Measurements from ENCODE around the gene SYNE3.

DNA sequence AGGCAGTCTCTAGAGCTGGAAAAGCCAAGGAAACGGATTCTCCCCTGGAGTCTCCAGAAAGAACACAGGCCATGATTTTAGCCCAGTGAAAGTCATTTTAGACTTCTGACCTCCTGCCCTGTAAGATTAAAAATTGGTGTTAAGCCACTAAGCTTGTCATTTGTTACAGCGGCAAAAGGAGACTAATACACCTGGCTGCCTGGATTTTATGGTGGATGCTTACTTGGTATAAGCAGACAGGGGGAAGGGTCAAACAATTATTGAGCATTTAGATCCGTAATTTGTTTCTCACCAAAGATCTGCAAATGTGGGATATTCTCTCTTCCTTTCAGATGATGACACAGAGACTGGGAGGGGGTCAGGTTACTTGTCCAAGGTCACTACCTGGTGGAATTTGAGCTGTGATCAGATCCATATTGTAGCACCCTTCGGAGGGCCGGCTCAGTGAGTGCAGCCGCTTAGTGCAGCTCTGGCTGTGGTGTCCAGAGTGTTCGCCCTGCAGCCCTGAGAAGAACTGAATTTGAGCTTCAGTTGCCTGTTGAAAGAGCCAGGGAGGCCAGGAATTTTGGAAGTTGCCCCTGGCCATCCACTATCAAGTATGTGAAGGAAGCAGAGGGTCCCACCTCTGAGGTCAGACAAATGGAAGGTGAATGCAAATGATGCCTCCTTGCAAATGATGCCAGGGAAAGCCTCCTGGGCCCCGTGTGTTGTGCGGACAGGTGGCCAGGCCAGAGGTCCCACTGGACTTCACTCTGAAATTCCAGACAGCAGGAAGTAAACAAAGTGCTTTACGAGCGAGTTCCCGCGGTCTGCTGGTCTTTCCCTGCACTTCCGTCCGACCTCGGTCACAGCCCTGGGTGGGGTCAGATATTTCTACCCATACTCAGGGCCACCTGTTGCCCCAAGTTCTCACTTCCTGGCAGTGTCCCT lies 33.5 kb upstream of the SYNE3 start:
- TF ChIP-seq, protein P1, sequence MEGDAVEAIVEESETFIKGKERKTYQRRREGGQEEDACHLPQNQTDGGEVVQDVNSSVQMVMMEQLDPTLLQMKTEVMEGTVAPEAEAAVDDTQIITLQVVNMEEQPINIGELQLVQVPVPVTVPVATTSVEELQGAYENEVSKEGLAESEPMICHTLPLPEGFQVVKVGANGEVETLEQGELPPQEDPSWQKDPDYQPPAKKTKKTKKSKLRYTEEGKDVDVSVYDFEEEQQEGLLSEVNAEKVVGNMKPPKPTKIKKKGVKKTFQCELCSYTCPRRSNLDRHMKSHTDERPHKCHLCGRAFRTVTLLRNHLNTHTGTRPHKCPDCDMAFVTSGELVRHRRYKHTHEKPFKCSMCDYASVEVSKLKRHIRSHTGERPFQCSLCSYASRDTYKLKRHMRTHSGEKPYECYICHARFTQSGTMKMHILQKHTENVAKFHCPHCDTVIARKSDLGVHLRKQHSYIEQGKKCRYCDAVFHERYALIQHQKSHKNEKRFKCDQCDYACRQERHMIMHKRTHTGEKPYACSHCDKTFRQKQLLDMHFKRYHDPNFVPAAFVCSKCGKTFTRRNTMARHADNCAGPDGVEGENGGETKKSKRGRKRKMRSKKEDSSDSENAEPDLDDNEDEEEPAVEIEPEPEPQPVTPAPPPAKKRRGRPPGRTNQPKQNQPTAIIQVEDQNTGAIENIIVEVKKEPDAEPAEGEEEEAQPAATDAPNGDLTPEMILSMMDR (IDR thresholded peaks at IDR 0.05), result no peak
- TF ChIP-seq EZH2 (IDR thresholded peaks at IDR 0.05; ENCODE audit: borderline replicate concordance, insufficient read depth, low read depth, low read length, poor library complexity, severe bottlenecking), result no peak

Measured in B cell (primary cell).